Stimulated activated CD4-positive, alpha-beta T cell treated with anti-CD3 and anti-CD28 coated beads, Interleukin-2, amount 100 ng/mL, for 48 hours (primary cell): ENCODE data around the gene KRT4.
"Not testable (repeated sequence)": the region's sequence is repeated elsewhere in the genome, so short reads cannot be mapped to it uniquely, and the experiment has no call there.

Source experiments
- DNase-seq, 2 donors: peaks; one replicate each; pipeline ENCODE4 v3.0.0-alpha.2; 2020

KRT4 gene

GRCh38 chr12:52807544-52808470 is 6.1 kb downstream of the KRT4 start:
- no peak for DNase-seq

- DNase-seq = no peak
Measured at GRCh38 chr12:52806821-52807543, 6.9 kb downstream of the KRT4 start.

- DNase-seq = no peak
Measured at GRCh38 chr12:52806169-52806811, 7.6 kb downstream of the KRT4 start.

- no peak for DNase-seq
Measured at GRCh38 chr12:52805739-52806138, 8.2 kb downstream of the KRT4 start.

- no peak for DNase-seq
Measured at GRCh38 chr12:52805000-52805399, 8.9 kb downstream of the KRT4 start.

- DNase-seq = no peak
Measured at GRCh38 chr12:52802442-52802841, 11.5 kb downstream of the KRT4 start.

GRCh38 chr12:52801773-52802172 is 12.1 kb downstream of the KRT4 start:
- no peak for DNase-seq

GRCh38 chr12:52800259-52800917 is 13.5 kb downstream of the KRT4 start:
- no peak for DNase-seq

- no peak for DNase-seq
Measured at GRCh38 chr12:52799505-52800211, 14.3 kb downstream of the KRT4 start.

GRCh38 chr12:52798671-52799504 is 15.0 kb downstream of the KRT4 start:
- DNase-seq = no peak

GRCh38 chr12:52798003-52798670 is 15.8 kb downstream of the KRT4 start:
- DNase-seq = no peak

GRCh38 chr12:52797529-52797894 is 16.4 kb downstream of the KRT4 start:
- no peak for DNase-seq

GRCh38 chr12:52796839-52797528 is 16.9 kb downstream of the KRT4 start:
- no peak for DNase-seq

- no peak for DNase-seq
Measured at GRCh38 chr12:52796429-52796794, 17.5 kb downstream of the KRT4 start.

- no peak for DNase-seq
Measured at GRCh38 chr12:52795694-52796428, 18.1 kb downstream of the KRT4 start, which contains the start of gene KRT3. KRT3 (minus strand) TSS chr12:52796117; CDS start chr12:52796042, 75 bp downstream.

GRCh38 chr12:52795332-52795674 is 18.6 kb downstream of the KRT4 start:
- not testable (repeated sequence) for DNase-seq

GRCh38 chr12:52794479-52795331 is 19.2 kb downstream of the KRT4 start:
- DNase-seq = no peak

- no peak for DNase-seq
Measured at GRCh38 chr12:52792185-52793029, 21.5 kb downstream of the KRT4 start.
